ENCODE results near the gene TIMM13. TPM values are rescaled to one million over a fixed set of nuclear protein-coding genes. Genes with fewer than 3 reads are reported as not detected.

The TIMM13 gene
- total RNA-seq, 2 donors from 2014 or later: 19.4 to 23.4 TPM

DNA sequence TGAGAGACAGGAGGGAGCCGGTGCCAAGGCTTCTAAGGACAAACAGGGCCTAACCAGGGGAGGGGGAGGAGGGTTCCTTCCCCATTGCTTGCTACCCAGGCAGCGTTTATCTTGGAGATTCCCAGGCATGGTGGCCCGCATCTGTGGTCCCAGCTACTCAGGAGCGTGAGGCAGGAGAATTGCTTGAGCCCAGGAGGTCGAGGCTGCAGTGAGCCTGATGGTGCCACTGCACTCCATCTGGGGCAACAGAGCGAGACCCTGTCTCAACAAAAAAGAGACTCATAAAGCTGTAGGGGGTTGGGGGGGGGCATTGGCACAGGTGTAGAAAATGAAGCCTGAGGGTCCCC is 11.4 kb downstream of the TIMM13 start:
- TF ChIP-seq, protein P1, sequence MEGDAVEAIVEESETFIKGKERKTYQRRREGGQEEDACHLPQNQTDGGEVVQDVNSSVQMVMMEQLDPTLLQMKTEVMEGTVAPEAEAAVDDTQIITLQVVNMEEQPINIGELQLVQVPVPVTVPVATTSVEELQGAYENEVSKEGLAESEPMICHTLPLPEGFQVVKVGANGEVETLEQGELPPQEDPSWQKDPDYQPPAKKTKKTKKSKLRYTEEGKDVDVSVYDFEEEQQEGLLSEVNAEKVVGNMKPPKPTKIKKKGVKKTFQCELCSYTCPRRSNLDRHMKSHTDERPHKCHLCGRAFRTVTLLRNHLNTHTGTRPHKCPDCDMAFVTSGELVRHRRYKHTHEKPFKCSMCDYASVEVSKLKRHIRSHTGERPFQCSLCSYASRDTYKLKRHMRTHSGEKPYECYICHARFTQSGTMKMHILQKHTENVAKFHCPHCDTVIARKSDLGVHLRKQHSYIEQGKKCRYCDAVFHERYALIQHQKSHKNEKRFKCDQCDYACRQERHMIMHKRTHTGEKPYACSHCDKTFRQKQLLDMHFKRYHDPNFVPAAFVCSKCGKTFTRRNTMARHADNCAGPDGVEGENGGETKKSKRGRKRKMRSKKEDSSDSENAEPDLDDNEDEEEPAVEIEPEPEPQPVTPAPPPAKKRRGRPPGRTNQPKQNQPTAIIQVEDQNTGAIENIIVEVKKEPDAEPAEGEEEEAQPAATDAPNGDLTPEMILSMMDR (IDR thresholded peaks at IDR 0.05): no peak
- no peak overlapping the region for H3K4me3 ChIP-seq
- ATAC-seq (ENCODE audit: insufficient number of reproducible peaks, low FRiP score, low read depth): no peak
- no peaks in the 10 kb centered on the region for H3K27me3 ChIP-seq (replicated peaks; ENCODE audit: insufficient read depth)
- no peaks in the 10 kb centered on the region for H3K9me3 ChIP-seq
- H3K4me1 ChIP-seq (ENCODE audit: control insufficient read depth in 1 of 2, low read depth in 2 of 2): no peaks in the 10 kb centered on the region
- H3K27ac ChIP-seq: no peak overlapping the region
- H3K36me3 ChIP-seq: peaks cover 7% of the 10 kb centered on the region
- DNase-seq (ENCODE audit: low spot score): no peak

DNA sequence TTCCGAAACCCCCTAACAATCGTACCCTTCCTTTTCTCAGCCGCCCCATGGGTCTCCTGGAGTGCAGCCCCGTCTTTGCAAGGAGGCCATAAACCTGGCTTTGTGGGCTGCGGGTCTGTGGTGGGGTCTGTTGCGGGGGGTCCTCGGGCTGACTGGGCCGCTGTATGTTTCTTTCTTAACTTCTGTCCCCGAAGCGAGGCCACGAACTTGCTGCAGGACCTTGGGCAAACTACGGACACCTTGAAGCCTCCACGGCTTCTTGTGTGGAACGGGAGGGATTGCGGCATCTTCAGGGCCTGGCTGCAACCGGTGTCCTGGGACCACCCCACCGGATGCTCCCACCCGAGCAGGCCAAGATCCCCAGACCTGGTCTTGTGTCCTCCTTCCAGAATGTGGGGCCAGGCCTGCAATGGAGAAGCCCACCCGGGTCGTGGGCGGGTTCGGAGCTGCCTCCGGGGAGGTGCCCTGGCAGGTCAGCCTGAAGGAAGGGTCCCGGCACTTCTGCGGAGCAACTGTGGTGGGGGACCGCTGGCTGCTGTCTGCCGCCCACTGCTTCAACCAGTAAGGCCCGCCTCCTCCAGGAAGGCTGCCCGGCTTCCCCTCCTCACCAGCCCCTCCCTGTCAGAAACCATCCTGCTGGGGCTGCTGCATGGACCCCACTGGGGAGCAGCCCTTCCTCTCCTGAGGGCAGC is 12.0 kb downstream of the TIMM13 start:
- no peak overlapping the region for H3K27ac ChIP-seq
- TF ChIP-seq, protein P1 (IDR thresholded peaks at IDR 0.05): no peak
- H3K36me3 ChIP-seq: peaks cover 7% of the 10 kb centered on the region
- ATAC-seq (ENCODE audit: insufficient number of reproducible peaks, low FRiP score, low read depth): no peak
- DNase-seq (ENCODE audit: low spot score): no peak
- H3K9me3 ChIP-seq: no peaks in the 10 kb centered on the region
- H3K4me1 ChIP-seq (ENCODE audit: control insufficient read depth in 1 of 2, low read depth in 2 of 2): no peaks in the 10 kb centered on the region
- H3K4me3 ChIP-seq: no peak overlapping the region
- H3K27me3 ChIP-seq (replicated peaks; ENCODE audit: insufficient read depth): no peaks in the 10 kb centered on the region

DNA sequence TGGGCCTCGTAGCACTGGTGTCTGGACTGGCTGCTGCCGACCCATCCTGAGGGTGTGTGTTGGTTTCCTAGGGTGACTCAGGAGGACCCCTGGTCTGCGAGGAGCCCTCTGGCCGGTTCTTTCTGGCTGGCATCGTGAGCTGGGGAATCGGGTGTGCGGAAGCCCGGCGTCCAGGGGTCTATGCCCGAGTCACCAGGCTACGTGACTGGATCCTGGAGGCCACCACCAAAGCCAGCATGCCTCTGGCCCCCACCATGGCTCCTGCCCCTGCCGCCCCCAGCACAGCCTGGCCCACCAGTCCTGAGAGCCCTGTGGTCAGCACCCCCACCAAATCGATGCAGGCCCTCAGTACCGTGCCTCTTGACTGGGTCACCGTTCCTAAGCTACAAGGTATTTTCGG is 13.8 kb downstream of the TIMM13 start:
- H3K27ac ChIP-seq: no peak overlapping the region
- DNase-seq (ENCODE audit: low spot score) (no peak), ATAC-seq (ENCODE audit: insufficient number of reproducible peaks, low FRiP score, low read depth) (no peak)
- H3K36me3 ChIP-seq: peaks cover 7% of the 10 kb centered on the region
- no peak overlapping the region for H3K4me3 ChIP-seq
- H3K9me3 ChIP-seq: no peaks in the 10 kb centered on the region
- TF ChIP-seq, protein P1 (IDR thresholded peaks at IDR 0.05): no peak
- H3K27me3 ChIP-seq (replicated peaks; ENCODE audit: insufficient read depth): no peaks in the 10 kb centered on the region
- H3K4me1 ChIP-seq (ENCODE audit: control insufficient read depth in 1 of 2, low read depth in 2 of 2): no peaks in the 10 kb centered on the region

DNA sequence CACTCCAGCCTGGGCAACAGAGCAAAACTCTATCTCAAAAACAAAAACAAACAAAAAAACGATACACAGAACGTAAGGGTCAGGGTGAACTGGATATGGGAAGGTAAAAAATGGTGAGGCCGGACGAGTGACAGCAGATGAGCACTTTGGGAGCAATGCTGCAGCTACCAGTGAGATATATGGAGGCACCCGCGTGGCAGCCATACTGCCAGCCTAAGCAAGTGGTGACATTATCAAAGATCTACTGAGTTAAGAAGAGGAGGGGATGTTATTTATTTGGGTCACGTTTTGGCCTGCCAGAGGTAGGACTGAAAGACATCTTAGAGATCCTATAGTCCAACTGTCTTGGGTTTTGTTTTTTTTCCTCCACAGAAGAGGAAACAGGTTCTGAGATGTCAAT is 14.2 kb downstream of the TIMM13 start:
- Histone ChIP-seq H3K4me3 (no peak overlapping the region), H3K9me3 (no peaks in the 10 kb centered on the region), H3K36me3 (peaks cover 7% of the 10 kb centered on the region), H3K27ac (no peak overlapping the region), H3K27me3 (replicated peaks; ENCODE audit: insufficient read depth) (no peaks in the 10 kb centered on the region), H3K4me1 (ENCODE audit: control insufficient read depth in 1 of 2, low read depth in 2 of 2) (no peaks in the 10 kb centered on the region)
- TF ChIP-seq, protein P1 (IDR thresholded peaks at IDR 0.05): no peak
- ATAC-seq (ENCODE audit: insufficient number of reproducible peaks, low FRiP score, low read depth) (no peak), DNase-seq (ENCODE audit: low spot score) (no peak)

DNA sequence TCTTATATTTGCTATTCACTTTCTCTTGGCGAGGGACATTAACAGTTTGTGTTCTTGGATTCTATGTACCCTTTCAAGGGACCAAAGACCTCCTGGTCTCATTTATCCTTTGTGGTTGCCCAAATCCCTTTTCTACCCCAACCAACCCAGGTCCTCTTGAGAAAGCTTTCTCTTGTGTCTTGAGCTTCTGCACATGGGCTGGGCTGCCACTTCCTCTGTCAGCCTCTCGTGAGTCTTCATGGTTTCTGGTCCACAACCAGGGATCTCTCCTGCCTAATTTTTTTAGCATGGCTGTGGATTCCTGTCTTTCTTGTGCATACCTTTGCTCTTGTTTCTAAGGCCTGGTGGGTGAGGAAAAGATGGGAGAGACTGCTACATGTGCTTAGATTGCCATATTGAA is 14.9 kb downstream of the TIMM13 start:
- no peak for DNase-seq (ENCODE audit: low spot score)
- ATAC-seq (ENCODE audit: insufficient number of reproducible peaks, low FRiP score, low read depth): no peak
- Histone ChIP-seq H3K36me3 (peaks cover 7% of the 10 kb centered on the region), H3K27ac (no peak overlapping the region), H3K9me3 (no peaks in the 10 kb centered on the region), H3K4me1 (ENCODE audit: control insufficient read depth in 1 of 2, low read depth in 2 of 2) (no peaks in the 10 kb centered on the region), H3K4me3 (no peak overlapping the region), H3K27me3 (replicated peaks; ENCODE audit: insufficient read depth) (no peaks in the 10 kb centered on the region)
- TF ChIP-seq, protein P1 (IDR thresholded peaks at IDR 0.05): no peak

Data from thoracic aorta (tissue), 2 donors.